Left ventricle myocardium inferior (tissue), 1 donor: ENCODE results near the gene RPTN. TPM values are rescaled to one million over a fixed set of nuclear protein-coding genes. Genes with fewer than 3 reads are reported as not detected.

Experiments
- DNase-seq: peaks from one replicate; pipeline ENCODE4 v3.0.0-alpha.2; 2020
- H3K27ac ChIP-seq: fragments of 200-600 bp; replicated peaks from 2 replicates; pipeline ENCODE4 v1.8.0; 2021
- H3K27me3 ChIP-seq: fragments of 200-600 bp; 2 replicates; pipeline ENCODE4 v1.8.0; 2021; ENCODE audit warnings: low read depth
- H3K36me3 ChIP-seq: fragments of 200-600 bp; 2 replicates; pipeline ENCODE4 v1.8.0; 2021
- H3K4me1 ChIP-seq: fragments of 200-600 bp; 2 replicates; pipeline ENCODE4 v1.8.0; 2021
- H3K4me3 ChIP-seq: fragments of 200-600 bp; 2 replicates; pipeline ENCODE4 v1.8.0; 2021; ENCODE audit warnings: mild to moderate bottlenecking, moderate library complexity
- H3K9me3 ChIP-seq: fragments of 200-600 bp; replicated peaks from 2 replicates; pipeline ENCODE4 v1.8.0; 2021
- intact Hi-C: fragments of 100-400 bp; cut with micrococcal nuclease; formaldehyde crosslinking; loops from one replicate; pipeline ENCODE4 v1.11.0; 2022
- total RNA-seq: library from RNA; stranded (reverse); fragmentation: NEBNext Ultra II Directional; extraction: Animal tissue kit (Norgen Biotek cat#: 25700); gene quantifications from one replicate; pipeline ENCODE4 v1.2.1, GENCODE V29; 2021
- TF ChIP-seq, protein P1 (sequence below): fragments of 200-600 bp; IDR thresholded peaks from 2 replicates; pipeline ENCODE4 v1.8.0; 2021; ENCODE audit warnings: antibody characterized with exemption, mild to moderate bottlenecking, borderline replicate concordance
- donor health status: DM: no; HTN: yes; CAD: no; lungs with severe emphysema.

The RPTN gene
- total RNA-seq, 1 donor from 2014 or later: not detected

DNA sequence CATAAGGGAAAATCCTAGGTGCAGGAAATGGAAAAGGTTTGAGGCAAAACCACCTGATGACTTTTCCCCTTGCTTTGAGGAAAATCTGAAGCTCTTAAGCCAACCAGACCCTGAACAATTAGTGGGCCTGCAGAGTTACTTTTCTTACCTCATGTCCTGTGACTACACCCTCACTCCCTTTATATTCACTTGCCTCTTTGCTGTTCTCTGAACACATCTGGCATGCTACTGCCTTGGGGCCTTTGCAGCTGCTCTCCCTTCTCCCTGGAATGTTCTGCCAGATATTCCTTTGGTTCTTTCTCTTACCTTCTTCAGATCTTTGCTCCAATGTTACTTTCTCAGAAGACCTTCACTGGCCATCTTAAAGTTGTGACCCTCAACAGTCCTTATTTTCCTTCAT, 21.8 kb downstream of the RPTN start:
- Histone ChIP-seq H3K4me3 (no peak overlapping the region), H3K36me3 (no peaks in the 10 kb centered on the region), H3K27ac (no peak overlapping the region), H3K27me3 (peaks cover 45% of the 10 kb centered on the region), H3K9me3 (peaks cover 25% of the 10 kb centered on the region), H3K4me1 (no peaks in the 10 kb centered on the region)
- TF ChIP-seq, protein P1, sequence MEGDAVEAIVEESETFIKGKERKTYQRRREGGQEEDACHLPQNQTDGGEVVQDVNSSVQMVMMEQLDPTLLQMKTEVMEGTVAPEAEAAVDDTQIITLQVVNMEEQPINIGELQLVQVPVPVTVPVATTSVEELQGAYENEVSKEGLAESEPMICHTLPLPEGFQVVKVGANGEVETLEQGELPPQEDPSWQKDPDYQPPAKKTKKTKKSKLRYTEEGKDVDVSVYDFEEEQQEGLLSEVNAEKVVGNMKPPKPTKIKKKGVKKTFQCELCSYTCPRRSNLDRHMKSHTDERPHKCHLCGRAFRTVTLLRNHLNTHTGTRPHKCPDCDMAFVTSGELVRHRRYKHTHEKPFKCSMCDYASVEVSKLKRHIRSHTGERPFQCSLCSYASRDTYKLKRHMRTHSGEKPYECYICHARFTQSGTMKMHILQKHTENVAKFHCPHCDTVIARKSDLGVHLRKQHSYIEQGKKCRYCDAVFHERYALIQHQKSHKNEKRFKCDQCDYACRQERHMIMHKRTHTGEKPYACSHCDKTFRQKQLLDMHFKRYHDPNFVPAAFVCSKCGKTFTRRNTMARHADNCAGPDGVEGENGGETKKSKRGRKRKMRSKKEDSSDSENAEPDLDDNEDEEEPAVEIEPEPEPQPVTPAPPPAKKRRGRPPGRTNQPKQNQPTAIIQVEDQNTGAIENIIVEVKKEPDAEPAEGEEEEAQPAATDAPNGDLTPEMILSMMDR: no peak
- intact Hi-C loops: no loop called here
- no peak for DNase-seq

DNA sequence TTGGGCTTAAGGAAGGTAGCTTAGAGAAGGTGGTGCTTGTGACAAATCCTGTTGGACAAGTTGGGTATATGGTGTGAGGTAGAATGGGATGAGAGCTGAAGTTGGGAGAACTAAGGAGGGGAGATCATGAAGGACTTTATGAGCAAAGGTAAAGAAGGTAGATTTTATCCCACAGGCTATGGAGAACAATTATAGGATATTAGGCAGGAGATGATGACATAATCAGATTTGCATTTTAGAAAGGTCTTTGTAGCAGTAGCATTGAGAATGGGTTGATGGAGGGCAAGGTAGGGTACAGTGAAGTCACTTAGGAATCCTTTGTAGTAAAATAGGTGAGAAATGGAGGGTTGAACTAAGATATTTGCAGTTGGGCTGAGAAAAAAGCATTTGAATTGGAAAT, 28.8 kb downstream of the RPTN start:
- no peaks in the 10 kb centered on the region for H3K36me3 ChIP-seq
- peaks cover 33% of the 10 kb centered on the region for H3K9me3 ChIP-seq
- H3K4me1 ChIP-seq: no peaks in the 10 kb centered on the region
- no peak overlapping the region for H3K4me3 ChIP-seq
- peaks cover 72% of the 10 kb centered on the region for H3K27me3 ChIP-seq
- no peak overlapping the region for H3K27ac ChIP-seq
- intact Hi-C loops: no loop called here
- DNase-seq: no peak
- TF ChIP-seq, protein P1: no peak

DNA sequence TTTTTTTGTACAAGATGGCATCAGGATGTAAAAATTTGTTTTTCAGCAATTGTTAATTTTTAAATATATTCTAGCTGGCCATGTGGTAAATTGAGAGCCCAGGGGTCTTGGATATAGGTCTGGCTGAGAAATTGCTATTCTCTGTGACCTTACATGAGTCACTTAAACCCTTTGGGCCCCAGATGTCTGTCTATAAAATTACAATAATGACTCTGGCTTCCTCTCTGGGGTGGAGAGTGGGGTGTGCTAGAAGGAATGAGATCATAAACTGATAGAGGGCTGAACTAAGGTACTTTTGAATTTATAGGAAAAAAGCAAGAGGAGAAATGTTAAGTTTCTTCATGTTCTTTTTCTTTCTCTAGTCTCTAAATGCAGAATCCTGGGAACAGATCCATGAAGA, 31.4 kb downstream of the RPTN start:
- Histone ChIP-seq H3K4me3 (no peak overlapping the region), H3K27ac (no peak overlapping the region), H3K4me1 (no peaks in the 10 kb centered on the region), H3K36me3 (no peaks in the 10 kb centered on the region), H3K27me3 (peaks cover 90% of the 10 kb centered on the region), H3K9me3 (peaks cover 13% of the 10 kb centered on the region)
- intact Hi-C loops: no loop called here
- no peak for DNase-seq
- TF ChIP-seq, protein P1: no peak

DNA sequence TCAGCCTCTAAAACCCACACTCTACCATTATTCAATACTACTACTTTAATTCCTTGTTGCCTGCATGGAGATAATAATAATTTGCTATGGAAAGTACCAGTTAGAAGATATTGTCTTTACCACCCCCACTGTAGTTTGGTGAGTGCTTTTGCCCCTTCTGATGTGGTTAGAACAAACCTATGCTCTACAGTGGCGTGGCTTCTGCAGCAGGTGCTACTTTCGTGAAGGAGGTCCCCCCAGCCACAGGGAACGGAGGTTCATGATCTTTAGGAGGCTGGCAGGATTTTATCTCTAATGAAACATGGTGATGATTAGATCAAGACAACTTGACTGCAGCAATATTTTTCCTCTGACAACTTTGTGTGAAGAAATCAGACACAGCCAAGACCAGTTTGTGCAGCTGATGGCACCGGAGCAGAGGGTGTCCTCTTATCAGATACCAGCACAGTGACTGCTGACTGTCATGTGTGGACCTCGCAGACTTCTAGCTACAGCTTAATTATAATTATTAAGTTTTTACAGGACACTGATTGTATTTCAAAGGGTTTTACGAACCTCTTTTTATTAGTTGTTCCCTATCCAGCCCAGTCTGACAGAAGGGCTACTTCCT, 33.1 kb downstream of the RPTN start:
- H3K36me3 ChIP-seq: no peaks in the 10 kb centered on the region
- no peaks in the 10 kb centered on the region for H3K4me1 ChIP-seq
- H3K27me3 ChIP-seq: peaks cover 90% of the 10 kb centered on the region
- no peak overlapping the region for H3K4me3 ChIP-seq
- DNase-seq: no peak
- no peaks in the 10 kb centered on the region for H3K9me3 ChIP-seq
- intact Hi-C loops: no loop called here
- TF ChIP-seq, protein P1: no peak
- no peak overlapping the region for H3K27ac ChIP-seq

DNA sequence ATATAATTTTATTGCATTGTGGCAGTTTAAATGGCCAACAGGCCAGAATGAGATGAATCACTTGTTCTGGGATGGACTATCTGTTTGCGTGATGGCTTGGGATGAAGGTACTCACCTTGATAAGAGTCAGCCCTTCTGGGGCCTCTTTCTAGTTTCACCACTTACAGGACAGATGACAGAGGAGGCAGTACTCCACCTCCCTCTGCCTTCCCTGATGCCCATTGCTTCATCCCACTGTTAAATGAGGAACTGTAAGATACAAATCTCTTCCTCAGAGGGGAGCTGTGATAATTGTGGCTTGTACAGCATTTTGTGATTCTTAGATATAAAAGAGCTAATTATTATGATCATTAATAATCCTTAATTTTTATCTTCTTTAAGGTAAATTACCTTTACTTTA, 40.1 kb downstream of the RPTN start:
- intact Hi-C loops: no loop called here
- no peaks in the 10 kb centered on the region for H3K36me3 ChIP-seq
- H3K27me3 ChIP-seq: peaks cover 88% of the 10 kb centered on the region
- H3K4me1 ChIP-seq: no peaks in the 10 kb centered on the region
- no peak for DNase-seq
- no peaks in the 10 kb centered on the region for H3K9me3 ChIP-seq
- no peak overlapping the region for H3K27ac ChIP-seq
- TF ChIP-seq, protein P1: no peak
- H3K4me3 ChIP-seq: no peak overlapping the region
